Measurements from ENCODE around the gene ALDH16A1. TPM values are rescaled to one million over a fixed set of nuclear protein-coding genes. Genes with fewer than 3 reads are reported as not detected.
A peak's percentile ranks its signal among the peaks of the same experiment; 100 is the strongest.

ALDH16A1 gene
- total RNA-seq, 2 experiments from 2014 or later = 36.6 to 37.5 TPM

DNA sequence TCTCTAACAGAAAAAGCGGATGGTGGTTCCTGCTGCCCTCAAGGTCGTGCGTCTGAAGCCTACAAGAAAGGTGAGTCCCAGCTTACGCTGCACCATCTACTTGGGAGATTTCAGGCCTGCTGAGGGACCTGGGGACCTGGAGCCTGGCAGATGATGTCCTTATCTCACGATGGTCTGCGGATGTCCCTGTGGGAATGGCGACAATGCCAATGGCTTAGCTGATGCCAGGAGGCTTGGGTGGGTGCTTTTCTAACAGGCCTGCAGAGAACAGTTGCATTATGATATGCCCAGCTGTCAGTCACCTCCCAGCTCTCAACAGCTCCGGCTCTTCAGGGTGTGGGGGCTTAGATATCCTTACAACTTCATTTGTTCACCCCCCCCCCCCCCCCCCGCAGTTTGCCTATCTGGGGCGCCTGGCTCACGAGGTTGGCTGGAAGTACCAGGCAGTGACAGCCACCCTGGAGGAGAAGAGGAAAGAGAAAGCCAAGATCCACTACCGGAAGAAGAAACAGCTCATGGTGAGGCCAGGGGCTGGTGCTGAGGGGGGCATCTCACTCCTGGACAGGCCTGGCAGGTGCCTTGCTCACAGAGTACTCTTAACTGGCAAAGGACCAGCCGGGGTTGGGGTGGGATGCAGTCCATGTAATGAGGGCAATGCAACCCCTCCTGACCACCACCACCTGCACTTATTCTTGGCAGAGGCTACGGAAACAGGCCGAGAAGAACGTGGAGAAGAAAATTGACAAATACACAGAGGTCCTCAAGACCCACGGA is 38.2 kb downstream of the ALDH16A1 start:
- no peak for ATAC-seq
- H3K27me3 Mint-ChIP-seq (ENCODE audit: low read depth) = no peaks in the 10 kb centered on the region
- no peak for DNase-seq
- POLR2A ChIA-PET = interaction anchor here (0.8 kb wide), 1 partner anchor 15 kb away, joined by 3 read pairs; no protein-coding TSS in a partner anchor
- H3K4me3 Mint-ChIP-seq = peak overlapping the region; percentile 98
- no peaks in the 10 kb centered on the region for H3K9me3 Mint-ChIP-seq (ENCODE audit: insufficient read depth)
- H3K4me1 Mint-ChIP-seq (ENCODE audit: low read depth) = peaks cover 57% of the 10 kb centered on the region
- H3K27ac Mint-ChIP-seq = peak overlapping the region; percentile 96
- CTCF ChIA-PET = no interaction called here
- peaks cover 72% of the 10 kb centered on the region for H3K36me3 Mint-ChIP-seq (ENCODE audit: low read depth)

DNA sequence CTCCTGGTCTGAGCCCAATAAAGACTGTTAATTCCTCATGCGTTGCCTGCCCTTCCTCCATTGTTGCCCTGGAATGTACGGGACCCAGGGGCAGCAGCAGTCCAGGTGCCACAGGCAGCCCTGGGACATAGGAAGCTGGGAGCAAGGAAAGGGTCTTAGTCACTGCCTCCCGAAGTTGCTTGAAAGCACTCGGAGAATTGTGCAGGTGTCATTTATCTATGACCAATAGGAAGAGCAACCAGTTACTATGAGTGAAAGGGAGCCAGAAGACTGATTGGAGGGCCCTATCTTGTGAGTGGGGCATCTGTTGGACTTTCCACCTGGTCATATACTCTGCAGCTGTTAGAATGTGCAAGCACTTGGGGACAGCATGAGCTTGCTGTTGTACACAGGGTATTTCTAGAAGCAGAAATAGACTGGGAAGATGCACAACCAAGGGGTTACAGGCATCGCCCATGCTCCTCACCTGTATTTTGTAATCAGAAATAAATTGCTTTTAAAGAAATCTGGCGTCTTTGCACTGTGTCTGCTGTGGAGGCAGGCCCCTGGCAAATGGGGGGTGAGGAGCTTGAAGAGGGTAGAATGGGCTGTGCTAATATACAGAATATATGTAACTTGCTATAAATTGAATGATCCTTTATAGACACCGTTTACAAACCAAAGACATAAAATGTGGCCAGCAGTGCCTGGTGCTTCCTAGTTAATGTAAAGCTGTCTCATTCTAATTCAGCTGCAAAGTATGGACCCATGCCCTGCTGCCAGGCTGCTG is 39.0 kb downstream of the ALDH16A1 start:
- ChIA-PET CTCF (interaction anchor here (1.2 kb wide), 1 partner anchor 16 kb away, joined by 10 read pairs; no protein-coding TSS in a partner anchor), POLR2A (interaction anchor here (0.8 to 1.6 kb wide), 4 partner anchors 13 to 40 kb away, joined by 3 read pairs; no protein-coding TSS in a partner anchor)
- Mint-ChIP-seq H3K4me3 (peak overlapping the region; percentile 18), H3K36me3 (ENCODE audit: low read depth) (peaks cover 73% of the 10 kb centered on the region), H3K27me3 (ENCODE audit: low read depth) (no peaks in the 10 kb centered on the region), H3K9me3 (ENCODE audit: insufficient read depth) (no peaks in the 10 kb centered on the region), H3K4me1 (ENCODE audit: low read depth) (peaks cover 55% of the 10 kb centered on the region), H3K27ac (peak overlapping the region; percentile 81)
- ATAC-seq = no peak
- DNase-seq = no peak

DNA sequence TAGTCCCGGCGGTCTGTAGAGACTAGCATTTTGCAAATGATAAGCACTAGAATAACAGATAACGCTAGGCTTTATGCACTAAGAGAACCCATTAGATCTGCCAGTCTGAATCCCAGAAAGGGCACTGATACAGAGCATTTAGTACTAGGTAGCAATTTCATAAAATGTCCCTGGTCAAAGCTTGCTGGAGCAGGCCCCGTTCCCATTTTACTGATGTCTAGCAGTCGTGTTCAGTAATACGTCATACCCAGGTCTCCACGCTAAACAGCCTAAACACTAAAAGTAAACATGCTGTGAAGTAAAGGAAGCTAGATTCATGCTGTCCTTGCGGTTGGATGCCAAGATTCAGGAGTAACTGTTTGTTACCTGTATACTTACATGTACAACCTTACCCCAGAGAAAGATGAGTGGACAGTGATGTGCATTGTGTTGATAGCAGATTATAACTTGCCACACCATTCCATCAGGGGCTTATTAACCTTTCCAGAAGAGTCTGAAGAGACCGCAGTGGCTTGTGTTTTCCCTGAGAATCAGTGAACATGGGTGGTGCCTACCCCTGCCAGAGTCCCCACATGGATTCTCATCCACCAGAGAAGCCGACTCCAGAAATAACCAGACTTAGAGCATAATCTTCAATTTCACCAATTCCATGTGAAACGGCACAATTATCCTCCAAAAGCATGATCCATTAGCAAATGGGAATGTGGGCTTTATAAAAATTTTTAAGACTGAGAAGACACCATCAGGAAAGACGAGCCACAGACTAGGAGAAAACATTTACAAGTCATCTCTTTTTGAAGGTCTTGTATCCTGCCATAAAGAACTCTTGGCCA is 39.8 kb downstream of the ALDH16A1 start:
- Mint-ChIP-seq H3K9me3 (ENCODE audit: insufficient read depth) (no peaks in the 10 kb centered on the region), H3K36me3 (ENCODE audit: low read depth) (peaks cover 73% of the 10 kb centered on the region), H3K4me1 (ENCODE audit: low read depth) (peaks cover 57% of the 10 kb centered on the region), H3K27me3 (ENCODE audit: low read depth) (no peaks in the 10 kb centered on the region), H3K4me3 (no peak overlapping the region), H3K27ac (peak overlapping the region; percentile 81)
- POLR2A ChIA-PET = interaction anchor here (0.7 to 1.6 kb wide), 5 partner anchors 14 to 183 kb away, joined by 3 read pairs; no protein-coding TSS in a partner anchor
- no peak for DNase-seq
- CTCF ChIA-PET = interaction anchor here (1.2 to 3.8 kb wide), 2 partner anchors 17 kb away, joined by 10 to 20 read pairs; no protein-coding TSS in a partner anchor
- ATAC-seq = no peak

DNA sequence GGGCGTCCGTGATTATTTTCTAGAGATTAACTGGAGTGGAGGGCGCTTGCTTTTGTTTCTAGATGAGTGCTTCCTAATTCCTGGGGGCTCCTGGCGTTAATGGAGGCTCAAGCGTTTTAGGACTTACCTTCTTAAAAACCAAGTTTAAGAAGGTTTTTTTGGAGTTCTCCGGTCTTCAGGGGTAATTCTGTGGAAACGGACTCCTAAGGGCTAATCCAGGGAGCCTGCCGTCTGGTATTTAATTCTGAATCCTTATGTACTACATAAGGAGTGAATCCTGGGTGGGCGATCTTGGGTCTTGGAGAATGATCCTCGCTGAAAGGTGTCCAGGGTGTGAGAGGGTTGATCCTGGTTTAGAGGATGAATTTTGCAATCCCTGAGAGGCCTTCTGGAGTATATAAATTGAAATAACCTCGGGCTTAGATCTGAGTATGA is 43.6 kb downstream of the ALDH16A1 start:
- Mint-ChIP-seq H3K4me1 (ENCODE audit: low read depth) (peaks cover 52% of the 10 kb centered on the region), H3K9me3 (ENCODE audit: insufficient read depth) (no peaks in the 10 kb centered on the region), H3K27me3 (ENCODE audit: low read depth) (no peaks in the 10 kb centered on the region), H3K36me3 (ENCODE audit: low read depth) (peaks cover 64% of the 10 kb centered on the region), H3K27ac (peak overlapping the region; percentile 99), H3K4me3 (peak overlapping the region; percentile 99)
- ChIA-PET CTCF (interaction anchor here (1.0 to 3.8 kb wide), 7 partner anchors 20 to 184 kb away, joined by 4 to 20 read pairs (median 7); no protein-coding TSS in a partner anchor), POLR2A (interaction anchor here (0.7 to 2.0 kb wide), 5 partner anchors 15 to 62 kb away, joined by 4 to 13 read pairs (median 4); partner anchors contain the start of gene PIH1D1)
- DNase-seq = no peak
- no peak for ATAC-seq

DNA sequence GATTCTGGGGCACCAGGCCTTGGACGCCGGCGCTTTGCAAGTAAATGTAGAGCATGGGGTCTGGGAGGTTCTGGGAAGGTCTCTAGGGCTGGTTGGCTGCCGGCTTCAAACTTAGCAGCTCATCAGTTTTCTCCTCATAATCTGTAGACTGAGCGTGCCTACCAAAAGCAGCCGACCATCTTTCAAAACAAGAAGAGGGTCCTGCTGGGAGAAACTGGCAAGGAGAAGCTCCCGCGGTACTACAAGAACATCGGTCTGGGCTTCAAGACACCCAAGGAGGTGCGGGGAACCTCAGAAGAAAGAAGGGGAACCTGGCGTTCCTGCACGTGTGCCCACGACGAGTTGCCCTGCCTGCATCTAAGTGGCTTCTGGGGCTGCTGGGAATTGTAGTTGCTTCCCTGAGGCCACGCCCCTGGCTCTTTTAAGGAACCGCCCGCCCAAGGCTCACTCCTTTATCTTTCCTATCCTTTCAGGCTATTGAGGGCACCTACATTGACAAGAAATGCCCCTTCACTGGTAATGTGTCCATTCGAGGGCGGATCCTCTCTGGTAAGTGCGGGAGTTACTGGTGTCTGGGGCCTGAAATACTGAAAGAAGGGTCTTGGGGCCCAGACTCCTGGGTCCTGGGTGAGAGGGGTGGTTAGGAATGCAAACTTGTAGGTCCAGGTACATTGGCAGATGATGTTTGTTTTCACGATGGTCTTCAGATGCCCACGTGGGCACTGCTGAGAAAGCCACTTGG is 44.2 kb downstream of the ALDH16A1 start:
- Mint-ChIP-seq H3K36me3 (ENCODE audit: low read depth) (peaks cover 57% of the 10 kb centered on the region), H3K27ac (peak overlapping the region; percentile 99), H3K9me3 (ENCODE audit: insufficient read depth) (no peaks in the 10 kb centered on the region), H3K27me3 (ENCODE audit: low read depth) (no peaks in the 10 kb centered on the region), H3K4me3 (peak overlapping the region; percentile 99), H3K4me1 (ENCODE audit: low read depth) (peaks cover 52% of the 10 kb centered on the region)
- ChIA-PET POLR2A (interaction anchor here (1.1 to 2.0 kb wide), 2 partner anchors 22 to 24 kb away, joined by 4 to 13 read pairs; no protein-coding TSS in a partner anchor), CTCF (interaction anchor here (1.1 to 2.7 kb wide), 4 partner anchors 9 to 72 kb away, joined by 3 to 9 read pairs (median 8); no protein-coding TSS in a partner anchor)
- ATAC-seq (no peak), DNase-seq (peak; percentile 85)

DNA sequence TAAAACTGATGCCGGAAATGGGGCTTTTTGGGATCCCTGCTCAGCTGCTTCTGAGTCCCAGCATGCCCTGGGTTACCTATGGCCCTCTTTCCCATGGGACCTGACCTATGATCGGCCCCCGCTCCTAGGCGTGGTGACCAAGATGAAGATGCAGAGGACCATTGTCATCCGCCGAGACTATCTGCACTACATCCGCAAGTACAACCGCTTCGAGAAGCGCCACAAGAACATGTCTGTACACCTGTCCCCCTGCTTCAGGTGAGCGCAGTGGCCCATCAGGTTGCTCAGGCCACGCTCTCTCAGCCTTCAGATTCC is 44.7 kb downstream of the ALDH16A1 start:
- peaks cover 52% of the 10 kb centered on the region for H3K36me3 Mint-ChIP-seq (ENCODE audit: low read depth)
- DNase-seq (no peak), ATAC-seq (no peak)
- ChIA-PET CTCF (interaction anchor here (0.9 to 2.7 kb wide), 3 partner anchors 9 to 183 kb away, joined by 3 to 8 read pairs (median 3); no protein-coding TSS in a partner anchor), POLR2A (no interaction called here)
- H3K4me3 Mint-ChIP-seq = peak overlapping the region; percentile 99
- no peaks in the 10 kb centered on the region for H3K27me3 Mint-ChIP-seq (ENCODE audit: low read depth)
- peaks cover 52% of the 10 kb centered on the region for H3K4me1 Mint-ChIP-seq (ENCODE audit: low read depth)
- peak overlapping the region; percentile 99 for H3K27ac Mint-ChIP-seq
- no peaks in the 10 kb centered on the region for H3K9me3 Mint-ChIP-seq (ENCODE audit: insufficient read depth)

DNA sequence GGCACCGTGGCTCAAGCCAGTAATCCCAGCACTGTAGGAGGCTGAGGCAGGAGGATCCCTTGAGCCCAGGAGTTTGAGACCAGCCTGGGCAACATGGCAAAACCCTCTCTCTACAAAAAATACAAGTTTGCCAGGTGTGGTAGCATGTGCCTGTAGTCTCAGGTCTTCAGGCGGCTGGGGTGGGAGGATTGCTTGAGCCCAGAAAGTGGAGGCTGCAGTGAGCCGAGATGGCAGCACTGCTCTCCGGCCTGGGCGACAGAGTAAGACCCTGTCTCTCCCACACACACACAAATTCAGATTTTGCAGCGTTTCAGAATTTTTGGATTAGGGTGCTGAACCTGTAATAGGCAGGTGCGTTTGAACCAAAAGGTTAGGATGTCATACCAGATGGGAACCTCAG is 45.5 kb downstream of the ALDH16A1 start:
- H3K27me3 Mint-ChIP-seq (ENCODE audit: low read depth) = no peaks in the 10 kb centered on the region
- H3K36me3 Mint-ChIP-seq (ENCODE audit: low read depth) = peaks cover 45% of the 10 kb centered on the region
- ChIA-PET POLR2A (interaction anchor here (0.6 to 1.9 kb wide), 7 partner anchors 25 to 199 kb away, joined by 3 to 8 read pairs (median 3); partner anchors contain the start of gene FLT3LG), CTCF (interaction anchor here (0.9 to 2.7 kb wide), 5 partner anchors 8 to 182 kb away, joined by 3 to 8 read pairs (median 3); no protein-coding TSS in a partner anchor)
- ATAC-seq = no peak
- no peak for DNase-seq
- peak overlapping the region; percentile 99 for H3K27ac Mint-ChIP-seq
- peaks cover 50% of the 10 kb centered on the region for H3K4me1 Mint-ChIP-seq (ENCODE audit: low read depth)
- H3K9me3 Mint-ChIP-seq (ENCODE audit: insufficient read depth) = no peaks in the 10 kb centered on the region
- H3K4me3 Mint-ChIP-seq = peak overlapping the region; percentile 99

DNA sequence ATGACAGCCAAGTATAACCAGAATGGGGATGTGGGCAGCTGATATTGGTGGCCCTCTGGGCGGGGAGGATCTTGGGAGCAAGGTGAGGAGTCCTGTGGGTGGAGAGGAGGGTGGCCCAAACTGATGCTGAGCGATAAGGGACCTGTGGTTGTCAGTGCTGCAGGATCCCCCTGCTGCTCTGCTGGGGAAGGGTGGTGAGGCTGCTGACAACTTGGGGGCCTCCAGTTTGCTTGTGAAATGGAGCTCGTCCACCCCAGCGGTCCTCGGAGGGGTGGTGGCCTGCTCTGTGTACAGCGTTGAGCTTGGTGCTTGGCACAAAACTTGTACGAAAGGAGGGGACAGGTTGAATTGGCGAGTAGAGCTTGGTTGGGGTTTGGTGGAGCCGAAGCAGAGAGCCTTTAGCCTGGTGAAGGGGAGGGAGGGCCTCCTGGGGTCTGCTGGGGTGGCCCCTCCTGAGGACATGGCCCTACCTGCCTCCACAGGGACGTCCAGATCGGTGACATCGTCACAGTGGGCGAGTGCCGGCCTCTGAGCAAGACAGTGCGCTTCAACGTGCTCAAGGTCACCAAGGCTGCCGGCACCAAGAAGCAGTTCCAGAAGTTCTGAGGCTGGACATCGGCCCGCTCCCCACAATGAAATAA is 46.1 kb downstream of the ALDH16A1 start:
- peaks cover 49% of the 10 kb centered on the region for H3K4me1 Mint-ChIP-seq (ENCODE audit: low read depth)
- peaks cover 43% of the 10 kb centered on the region for H3K36me3 Mint-ChIP-seq (ENCODE audit: low read depth)
- no peaks in the 10 kb centered on the region for H3K27me3 Mint-ChIP-seq (ENCODE audit: low read depth)
- ChIA-PET POLR2A (interaction anchor here (0.5 to 1.9 kb wide), 9 partner anchors 26 to 200 kb away, joined by 3 to 8 read pairs (median 3); partner anchors contain the start of gene FLT3LG), CTCF (interaction anchor here (0.6 to 2.7 kb wide), 4 partner anchors 11 to 177 kb away, joined by 3 to 8 read pairs (median 4); no protein-coding TSS in a partner anchor)
- H3K27ac Mint-ChIP-seq = peak overlapping the region; percentile 99
- peak; percentile 64 for DNase-seq
- no peaks in the 10 kb centered on the region for H3K9me3 Mint-ChIP-seq (ENCODE audit: insufficient read depth)
- no peak for ATAC-seq
- H3K4me3 Mint-ChIP-seq = peak overlapping the region; percentile 99

DNA sequence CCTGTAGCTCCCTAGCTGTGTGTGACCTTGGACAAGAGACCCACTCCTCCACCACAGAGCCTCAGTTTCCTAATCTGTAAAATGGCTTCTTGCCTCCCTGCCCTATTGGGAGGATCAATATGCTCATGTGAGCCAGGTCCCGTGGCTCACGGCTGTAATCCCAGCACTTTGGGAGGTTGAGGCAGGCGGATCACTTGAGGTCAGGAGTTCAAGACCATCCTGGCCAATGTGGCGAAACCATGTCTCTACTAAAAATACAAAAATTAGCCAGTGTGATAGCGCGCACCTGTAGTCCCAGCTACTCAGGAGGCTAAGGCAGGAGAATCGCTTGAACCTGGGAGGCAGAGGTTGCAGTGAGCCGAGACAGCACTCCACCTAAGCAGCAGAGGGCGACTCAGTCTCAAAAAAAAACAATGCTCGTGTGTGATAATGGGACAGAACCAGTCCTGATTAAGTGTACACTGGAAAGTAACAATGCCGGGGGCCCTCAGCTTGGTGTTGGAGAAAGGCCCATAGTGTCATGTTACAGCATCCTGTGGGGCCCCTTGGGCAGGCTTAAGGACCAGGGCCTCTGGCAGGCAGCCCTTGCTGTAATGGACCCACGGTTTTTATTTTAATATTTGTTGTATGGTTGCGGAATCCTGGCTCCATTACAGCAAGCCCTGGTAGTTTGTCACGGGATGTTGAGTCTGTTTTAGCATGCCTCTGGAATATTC is 50.0 kb downstream of the ALDH16A1 start:
- no peaks in the 10 kb centered on the region for H3K9me3 Mint-ChIP-seq (ENCODE audit: insufficient read depth)
- H3K27me3 Mint-ChIP-seq (ENCODE audit: low read depth) = no peaks in the 10 kb centered on the region
- H3K4me1 Mint-ChIP-seq (ENCODE audit: low read depth) = peaks cover 49% of the 10 kb centered on the region
- ChIA-PET CTCF (interaction anchor here (0.7 to 10.8 kb wide), 19 partner anchors 8 to 175 kb away, joined by 3 to 211 read pairs (median 5); partner anchors contain the start of gene RRAS), POLR2A (interaction anchor here (0.7 to 1.7 kb wide), 5 partner anchors 15 to 70 kb away, joined by 3 to 6 read pairs (median 4); no protein-coding TSS in a partner anchor)
- ATAC-seq (no peak), DNase-seq (peak; percentile 62)
- H3K27ac Mint-ChIP-seq = peak overlapping the region; percentile 43
- no peak overlapping the region for H3K4me3 Mint-ChIP-seq
- peaks cover 25% of the 10 kb centered on the region for H3K36me3 Mint-ChIP-seq (ENCODE audit: low read depth)

Measured in activated CD8-positive, alpha-beta T cell treated with anti-CD3 and anti-CD28 coated beads, Interleukin-2, amount 10 ng/mL, durations not matched to agents 7 days and 5 days (primary cell).